ENCODE measurements around the gene TM9SF3. TPM values are rescaled to one million over a fixed set of nuclear protein-coding genes. Genes with fewer than 3 reads are reported as not detected.

TM9SF3 gene
- total and polyA plus RNA-seq, 2 experiments from 2014 or later: 37.3 to 72.5 TPM

DNA sequence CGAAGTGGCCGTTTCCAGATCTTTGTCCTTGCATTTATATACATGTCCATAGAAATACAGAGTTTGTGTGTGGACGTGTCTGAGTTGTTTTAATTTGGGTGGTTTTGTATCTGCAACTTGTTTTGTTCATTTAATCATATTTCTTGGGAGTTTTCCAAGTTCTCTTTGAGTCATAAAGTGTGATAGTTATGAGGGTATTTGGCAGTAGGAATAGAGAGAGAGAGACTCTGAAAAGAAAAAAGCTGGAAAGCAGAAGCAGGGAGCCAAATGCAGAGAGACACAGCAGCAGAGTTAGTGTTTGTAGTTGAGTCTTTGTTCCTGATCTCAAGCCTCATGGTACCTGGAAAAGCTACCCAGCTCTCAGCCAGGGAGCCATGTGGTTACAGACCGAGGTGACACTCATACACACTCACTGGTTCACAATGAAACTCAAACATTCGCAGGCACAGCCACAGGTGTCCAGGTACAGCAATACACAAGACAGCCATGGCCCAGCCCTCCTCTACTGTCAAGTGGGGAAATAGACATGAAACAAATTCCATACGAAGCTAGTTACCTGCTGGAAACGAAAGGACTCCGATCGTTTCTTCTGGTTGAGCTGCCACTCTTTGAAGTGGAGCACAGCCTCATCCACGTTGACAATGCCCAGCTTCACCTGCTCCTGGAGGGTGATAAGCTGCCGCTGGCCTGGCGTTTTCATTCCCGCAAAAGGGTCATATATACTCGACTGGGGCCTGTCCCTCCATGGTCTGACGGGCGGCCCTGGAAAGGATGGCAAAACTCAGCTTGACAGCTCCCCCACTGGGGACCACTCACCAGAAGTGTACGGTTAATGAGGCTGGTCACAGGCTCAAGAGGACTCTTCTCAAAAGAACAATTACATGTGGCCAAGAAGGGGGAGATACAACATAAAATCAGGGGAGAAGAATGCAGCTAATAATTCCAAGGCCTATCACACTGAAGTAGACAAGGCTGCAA is 33.3 kb upstream of the TM9SF3 start:
- ATAC-seq: no peak
- no peaks in the 10 kb centered on the region; the same call in 2 of the 3 replicates for H3K36me3 Mint-ChIP-seq (ENCODE audit: low read depth)
- H3K27me3 ChIP-seq (ENCODE audit: insufficient read depth): no peaks in the 10 kb centered on the region
- H3K9me2 ChIP-seq (ENCODE audit: insufficient read depth): no peaks in the 10 kb centered on the region
- no peak overlapping the region for H3K4me3 Mint-ChIP-seq
- peaks cover 2% of the 10 kb centered on the region for H3K27me3 Mint-ChIP-seq (ENCODE audit: insufficient read depth, low read depth, poor library complexity)
- no peak overlapping the region for H2AFZ ChIP-seq
- no peaks in the 10 kb centered on the region for H3K36me3 ChIP-seq (ENCODE audit: insufficient read depth)
- no peak overlapping the region for H3K27ac ChIP-seq (ENCODE audit: low read depth)
- H4K20me1 ChIP-seq (replicated peaks; ENCODE audit: insufficient read depth): no peaks in the 10 kb centered on the region; the same call in 1 of the 2 replicates
- no peak overlapping the region for H3K4me2 ChIP-seq
- no peaks in the 10 kb centered on the region for H3K79me2 ChIP-seq (replicated peaks; ENCODE audit: insufficient read depth)
- peaks cover 7% of the 10 kb centered on the region; the same call in 2 of the 3 replicates for H3K4me1 Mint-ChIP-seq
- H3F3A ChIP-seq (replicated peaks; ENCODE audit: low read depth): no peaks in the 10 kb centered on the region
- no peak for DNase-seq (ENCODE audit: low spot score)
- TF ChIP-seq EZH2 (IDR thresholded peaks at IDR 0.05; ENCODE audit: low read depth, unreplicated experiment) (no peak), JUNB (IDR thresholded peaks at IDR 0.05; ENCODE audit: unreplicated experiment) (no peak), NANOG (IDR thresholded peaks at IDR 0.05; ENCODE audit: borderline replicate concordance) (no peak), REST (IDR thresholded peaks at IDR 0.05; ENCODE audit: unreplicated experiment) (no peak), ZNF114 (CRISPR knock-in tag; IDR thresholded peaks at IDR 0.05) (no peak), STAT1 (IDR thresholded peaks at IDR 0.05; ENCODE audit: unreplicated experiment) (no peak), ETS1 (IDR thresholded peaks at IDR 0.05) (no peak), CREB1 (CRISPR knock-in tag; IDR thresholded peaks at IDR 0.05; ENCODE audit: low read depth) (no peak), EZH2phosphoT487 (IDR thresholded peaks at IDR 0.05; ENCODE audit: unreplicated experiment) (no peak), ZNF331 (CRISPR knock-in tag; IDR thresholded peaks at IDR 0.05; ENCODE audit: low read depth) (no peak), POLR2AphosphoS5 (IDR thresholded peaks at IDR 0.05; ENCODE audit: low read depth) (no peak)
- TF ChIP-seq, protein P1, sequence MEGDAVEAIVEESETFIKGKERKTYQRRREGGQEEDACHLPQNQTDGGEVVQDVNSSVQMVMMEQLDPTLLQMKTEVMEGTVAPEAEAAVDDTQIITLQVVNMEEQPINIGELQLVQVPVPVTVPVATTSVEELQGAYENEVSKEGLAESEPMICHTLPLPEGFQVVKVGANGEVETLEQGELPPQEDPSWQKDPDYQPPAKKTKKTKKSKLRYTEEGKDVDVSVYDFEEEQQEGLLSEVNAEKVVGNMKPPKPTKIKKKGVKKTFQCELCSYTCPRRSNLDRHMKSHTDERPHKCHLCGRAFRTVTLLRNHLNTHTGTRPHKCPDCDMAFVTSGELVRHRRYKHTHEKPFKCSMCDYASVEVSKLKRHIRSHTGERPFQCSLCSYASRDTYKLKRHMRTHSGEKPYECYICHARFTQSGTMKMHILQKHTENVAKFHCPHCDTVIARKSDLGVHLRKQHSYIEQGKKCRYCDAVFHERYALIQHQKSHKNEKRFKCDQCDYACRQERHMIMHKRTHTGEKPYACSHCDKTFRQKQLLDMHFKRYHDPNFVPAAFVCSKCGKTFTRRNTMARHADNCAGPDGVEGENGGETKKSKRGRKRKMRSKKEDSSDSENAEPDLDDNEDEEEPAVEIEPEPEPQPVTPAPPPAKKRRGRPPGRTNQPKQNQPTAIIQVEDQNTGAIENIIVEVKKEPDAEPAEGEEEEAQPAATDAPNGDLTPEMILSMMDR (conservative IDR thresholded peaks at IDR 0.05; ENCODE audit: low read depth in 2 of 2): no peak
- TF ChIP-seq, protein P2, sequence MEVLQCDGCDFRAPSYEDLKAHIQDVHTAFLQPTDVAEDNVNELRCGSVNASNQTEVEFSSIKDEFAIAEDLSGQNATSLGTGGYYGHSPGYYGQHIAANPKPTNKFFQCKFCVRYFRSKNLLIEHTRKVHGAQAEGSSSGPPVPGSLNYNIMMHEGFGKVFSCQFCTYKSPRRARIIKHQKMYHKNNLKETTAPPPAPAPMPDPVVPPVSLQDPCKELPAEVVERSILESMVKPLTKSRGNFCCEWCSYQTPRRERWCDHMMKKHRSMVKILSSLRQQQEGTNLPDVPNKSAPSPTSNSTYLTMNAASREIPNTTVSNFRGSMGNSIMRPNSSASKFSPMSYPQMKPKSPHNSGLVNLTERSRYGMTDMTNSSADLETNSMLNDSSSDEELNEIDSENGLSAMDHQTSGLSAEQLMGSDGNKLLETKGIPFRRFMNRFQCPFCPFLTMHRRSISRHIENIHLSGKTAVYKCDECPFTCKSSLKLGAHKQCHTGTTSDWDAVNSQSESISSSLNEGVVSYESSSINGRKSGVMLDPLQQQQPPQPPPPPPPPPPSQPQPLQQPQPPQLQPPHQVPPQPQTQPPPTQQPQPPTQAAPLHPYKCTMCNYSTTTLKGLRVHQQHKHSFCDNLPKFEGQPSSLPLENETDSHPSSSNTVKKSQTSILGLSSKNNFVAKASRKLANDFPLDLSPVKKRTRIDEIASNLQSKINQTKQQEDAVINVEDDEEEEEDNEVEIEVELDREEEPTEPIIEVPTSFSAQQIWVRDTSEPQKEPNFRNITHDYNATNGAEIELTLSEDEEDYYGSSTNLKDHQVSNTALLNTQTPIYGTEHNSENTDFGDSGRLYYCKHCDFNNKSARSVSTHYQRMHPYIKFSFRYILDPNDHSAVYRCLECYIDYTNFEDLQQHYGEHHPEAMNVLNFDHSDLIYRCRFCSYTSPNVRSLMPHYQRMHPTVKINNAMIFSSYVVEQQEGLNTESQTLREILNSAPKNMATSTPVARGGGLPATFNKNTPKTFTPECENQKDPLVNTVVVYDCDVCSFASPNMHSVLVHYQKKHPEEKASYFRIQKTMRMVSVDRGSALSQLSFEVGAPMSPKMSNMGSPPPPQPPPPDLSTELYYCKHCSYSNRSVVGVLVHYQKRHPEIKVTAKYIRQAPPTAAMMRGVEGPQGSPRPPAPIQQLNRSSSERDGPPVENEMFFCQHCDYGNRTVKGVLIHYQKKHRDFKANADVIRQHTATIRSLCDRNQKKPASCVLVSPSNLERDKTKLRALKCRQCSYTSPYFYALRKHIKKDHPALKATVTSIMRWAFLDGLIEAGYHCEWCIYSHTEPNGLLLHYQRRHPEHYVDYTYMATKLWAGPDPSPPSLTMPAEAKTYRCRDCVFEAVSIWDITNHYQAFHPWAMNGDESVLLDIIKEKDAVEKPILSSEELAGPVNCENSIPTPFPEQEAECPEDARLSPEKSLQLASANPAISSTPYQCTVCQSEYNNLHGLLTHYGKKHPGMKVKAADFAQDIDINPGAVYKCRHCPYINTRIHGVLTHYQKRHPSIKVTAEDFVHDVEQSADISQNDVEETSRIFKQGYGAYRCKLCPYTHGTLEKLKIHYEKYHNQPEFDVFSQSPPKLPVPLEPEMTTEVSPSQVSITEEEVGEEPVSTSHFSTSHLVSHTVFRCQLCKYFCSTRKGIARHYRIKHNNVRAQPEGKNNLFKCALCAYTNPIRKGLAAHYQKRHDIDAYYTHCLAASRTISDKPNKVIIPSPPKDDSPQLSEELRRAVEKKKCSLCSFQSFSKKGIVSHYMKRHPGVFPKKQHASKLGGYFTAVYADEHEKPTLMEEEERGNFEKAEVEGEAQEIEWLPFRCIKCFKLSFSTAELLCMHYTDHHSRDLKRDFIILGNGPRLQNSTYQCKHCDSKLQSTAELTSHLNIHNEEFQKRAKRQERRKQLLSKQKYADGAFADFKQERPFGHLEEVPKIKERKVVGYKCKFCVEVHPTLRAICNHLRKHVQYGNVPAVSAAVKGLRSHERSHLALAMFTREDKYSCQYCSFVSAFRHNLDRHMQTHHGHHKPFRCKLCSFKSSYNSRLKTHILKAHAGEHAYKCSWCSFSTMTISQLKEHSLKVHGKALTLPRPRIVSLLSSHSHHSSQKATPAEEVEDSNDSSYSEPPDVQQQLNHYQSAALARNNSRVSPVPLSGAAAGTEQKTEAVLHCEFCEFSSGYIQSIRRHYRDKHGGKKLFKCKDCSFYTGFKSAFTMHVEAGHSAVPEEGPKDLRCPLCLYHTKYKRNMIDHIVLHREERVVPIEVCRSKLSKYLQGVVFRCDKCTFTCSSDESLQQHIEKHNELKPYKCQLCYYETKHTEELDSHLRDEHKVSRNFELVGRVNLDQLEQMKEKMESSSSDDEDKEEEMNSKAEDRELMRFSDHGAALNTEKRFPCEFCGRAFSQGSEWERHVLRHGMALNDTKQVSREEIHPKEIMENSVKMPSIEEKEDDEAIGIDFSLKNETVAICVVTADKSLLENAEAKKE (CRISPR knock-in tag; IDR thresholded peaks at IDR 0.05): no peak
- H3K4me3 ChIP-seq: no peak overlapping the region
- H3K4me1 ChIP-seq (ENCODE audit: insufficient read depth): no peaks in the 10 kb centered on the region
- no peaks in the 10 kb centered on the region for H3K9me3 Mint-ChIP-seq
- no peak overlapping the region for H3K27ac Mint-ChIP-seq

Data from GM23338 (cell line).